ENCODE data around the gene ATP13A3. TPM values are rescaled to one million over a fixed set of nuclear protein-coding genes. Genes with fewer than 3 reads are reported as not detected.

The ATP13A3 gene
- total and polyA plus RNA-seq, 2 of the 4 experiments (the other 2 are of a cell fraction) = 48.1 to 154 TPM

DNA sequence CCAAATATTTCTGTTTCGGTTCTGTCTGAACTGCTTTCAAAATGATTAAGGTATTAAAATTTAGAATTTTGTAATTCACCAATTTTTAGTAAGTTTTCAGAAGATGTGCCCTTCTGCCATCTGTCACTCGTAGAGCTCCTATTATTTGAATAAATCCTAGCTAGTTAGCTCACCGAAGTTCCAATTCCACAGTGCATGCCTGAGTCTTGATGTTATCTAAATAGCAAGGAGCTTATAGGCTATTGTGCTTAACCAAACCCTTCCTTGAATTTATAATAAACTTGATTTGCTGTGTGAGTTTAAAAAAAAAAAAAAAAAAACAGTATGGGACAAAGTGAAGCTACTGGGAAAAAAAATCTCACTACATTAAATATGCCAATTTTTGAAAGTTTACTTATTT lies 18.7 kb downstream of the ATP13A3 start:
- TF ChIP-seq POLR2A (IDR thresholded peaks at IDR 0.05; ENCODE audit: low read depth, low read length) = no peak
- no peak for TF ChIP-seq MAZ (IDR thresholded peaks at IDR 0.05; ENCODE audit: borderline replicate concordance, low read depth, low read length)
- TF ChIP-seq MXI1 (IDR thresholded peaks at IDR 0.05; ENCODE audit: borderline replicate concordance, low read depth, low read length) = no peak
- no peak for TF ChIP-seq BHLHE40 (IDR thresholded peaks at IDR 0.05; ENCODE audit: low read depth, low read length)
- TF ChIP-seq CEBPB (IDR thresholded peaks at IDR 0.05; ENCODE audit: low read depth, low read length) = no peak
- TF ChIP-seq, protein P1, sequence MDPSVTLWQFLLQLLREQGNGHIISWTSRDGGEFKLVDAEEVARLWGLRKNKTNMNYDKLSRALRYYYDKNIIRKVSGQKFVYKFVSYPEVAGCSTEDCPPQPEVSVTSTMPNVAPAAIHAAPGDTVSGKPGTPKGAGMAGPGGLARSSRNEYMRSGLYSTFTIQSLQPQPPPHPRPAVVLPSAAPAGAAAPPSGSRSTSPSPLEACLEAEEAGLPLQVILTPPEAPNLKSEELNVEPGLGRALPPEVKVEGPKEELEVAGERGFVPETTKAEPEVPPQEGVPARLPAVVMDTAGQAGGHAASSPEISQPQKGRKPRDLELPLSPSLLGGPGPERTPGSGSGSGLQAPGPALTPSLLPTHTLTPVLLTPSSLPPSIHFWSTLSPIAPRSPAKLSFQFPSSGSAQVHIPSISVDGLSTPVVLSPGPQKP (IDR thresholded peaks at IDR 0.05; ENCODE audit: borderline replicate concordance, low read depth, low read length) = no peak
- no peak for TF ChIP-seq RAD21 (IDR thresholded peaks at IDR 0.05; ENCODE audit: low read length)
- no peak for TF ChIP-seq MAFK (IDR thresholded peaks at IDR 0.05; ENCODE audit: low read depth, low read length)
- no peak for TF ChIP-seq RCOR1 (IDR thresholded peaks at IDR 0.05; ENCODE audit: insufficient replicate concordance, low read length)
- TF ChIP-seq, protein P2, sequence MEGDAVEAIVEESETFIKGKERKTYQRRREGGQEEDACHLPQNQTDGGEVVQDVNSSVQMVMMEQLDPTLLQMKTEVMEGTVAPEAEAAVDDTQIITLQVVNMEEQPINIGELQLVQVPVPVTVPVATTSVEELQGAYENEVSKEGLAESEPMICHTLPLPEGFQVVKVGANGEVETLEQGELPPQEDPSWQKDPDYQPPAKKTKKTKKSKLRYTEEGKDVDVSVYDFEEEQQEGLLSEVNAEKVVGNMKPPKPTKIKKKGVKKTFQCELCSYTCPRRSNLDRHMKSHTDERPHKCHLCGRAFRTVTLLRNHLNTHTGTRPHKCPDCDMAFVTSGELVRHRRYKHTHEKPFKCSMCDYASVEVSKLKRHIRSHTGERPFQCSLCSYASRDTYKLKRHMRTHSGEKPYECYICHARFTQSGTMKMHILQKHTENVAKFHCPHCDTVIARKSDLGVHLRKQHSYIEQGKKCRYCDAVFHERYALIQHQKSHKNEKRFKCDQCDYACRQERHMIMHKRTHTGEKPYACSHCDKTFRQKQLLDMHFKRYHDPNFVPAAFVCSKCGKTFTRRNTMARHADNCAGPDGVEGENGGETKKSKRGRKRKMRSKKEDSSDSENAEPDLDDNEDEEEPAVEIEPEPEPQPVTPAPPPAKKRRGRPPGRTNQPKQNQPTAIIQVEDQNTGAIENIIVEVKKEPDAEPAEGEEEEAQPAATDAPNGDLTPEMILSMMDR (conservative IDR thresholded peaks at IDR 0.05; ENCODE audit: low read depth, low read length) = no peak
- TF ChIP-seq SMC3 (IDR thresholded peaks at IDR 0.05; ENCODE audit: low read depth, low read length) = no peak
- TF ChIP-seq FOS (IDR thresholded peaks at IDR 0.05; ENCODE audit: low read depth, low read length) = no peak
- TF ChIP-seq NFE2L2 (IDR thresholded peaks at IDR 0.05; ENCODE audit: low read depth, low read length) = no peak
- TF ChIP-seq RFX5 (IDR thresholded peaks at IDR 0.05; ENCODE audit: low read depth, low read length) = no peak
- TF ChIP-seq CHD1 (IDR thresholded peaks at IDR 0.05; ENCODE audit: low read depth, low read length) = no peak
- H4K5ac ChIP-seq (ENCODE audit: low read depth, low read length) = no peak overlapping the region
- no peak overlapping the region for H3K9ac ChIP-seq (ENCODE audit: low read depth, low read length)
- H2AK9ac ChIP-seq (replicated peaks; ENCODE audit: low read depth, low read length, poor library complexity) = no peak overlapping the region
- BruUV-seq (replicated peaks) = no TSS peak
- H3K14ac ChIP-seq (replicated peaks; ENCODE audit: low read depth, low read length) = no peak overlapping the region
- no peak for ATAC-seq (ENCODE audit: low read depth)
- peaks cover 13% of the 10 kb centered on the region for H3K9me1 ChIP-seq (ENCODE audit: insufficient read depth, low read length)
- no peak overlapping the region for H4K8ac ChIP-seq (ENCODE audit: low read depth in 2 of 2, low read length in 2 of 2)
- dilution Hi-C loops (cut with HindIII; ENCODE audit: low sequenced_read_pairs, unreplicated experiment) (no loop called here), in situ Hi-C loops (cut with MboI; ENCODE audit: low sequenced_read_pairs) (no loop called here), intact Hi-C loops (cut with micrococcal nuclease) (no loop called here)
- H4K20me1 ChIP-seq (ENCODE audit: insufficient read depth, low read length) = peaks cover 79% of the 10 kb centered on the region
- no peak overlapping the region for H3K23ac ChIP-seq (ENCODE audit: low read depth, low read length)
- peak; percentile 48 for DNase-seq
- no peak overlapping the region for H3K18ac ChIP-seq (ENCODE audit: low read depth, low read length)
- H2AK5ac ChIP-seq (ENCODE audit: low read depth, low read length) = no peak overlapping the region
- CTCF ChIA-PET = interaction anchor here (1.0 kb wide), 1 partner anchor 126 kb away, joined by 5 read pairs; no protein-coding TSS in a partner anchor
- POLR2A ChIA-PET (ENCODE audit: unreplicated experiment) = no interaction called here
- H3K79me1 ChIP-seq (ENCODE audit: low read depth in 1 of 2, low read length in 2 of 2) = peaks cover 0 to 48% of the 10 kb centered on the region in 2 experiments; a peak in 3 of 4 replicates
- no peak overlapping the region for H2BK15ac ChIP-seq (ENCODE audit: low read depth, low read length)
- H3K27me3 ChIP-seq (ENCODE audit: control insufficient read depth, insufficient read depth, low read length) = no peaks in the 10 kb centered on the region
- H4K91ac ChIP-seq (ENCODE audit: insufficient read depth, low read depth, low read length) = no peak overlapping the region
- no peaks in the 10 kb centered on the region for H3K36me3 ChIP-seq (ENCODE audit: control insufficient read depth, insufficient read depth, low read length)
- H2BK5ac ChIP-seq (ENCODE audit: low read depth, low read length, poor library complexity, severe bottlenecking) = no peak overlapping the region
- H3K9me3 ChIP-seq (ENCODE audit: control insufficient read depth, insufficient read depth, low read length) = no peaks in the 10 kb centered on the region
- no peak overlapping the region for H3K4ac ChIP-seq (ENCODE audit: low read depth, low read length)
- H2BK120ac ChIP-seq (ENCODE audit: low read depth, low read length) = no peak overlapping the region
- H2BK20ac ChIP-seq (ENCODE audit: low read depth, low read length) = no peak overlapping the region
- no peak overlapping the region for H2AFZ ChIP-seq (replicated peaks; ENCODE audit: low read length, poor library complexity)
- WGBS, 2 experiments (ENCODE audit: extremely low coverage in 2 of 2, insufficient read length in 1 of 2) = no CpG with 5 or more reads among the region's 3 CpGs
- peaks cover 13% of the 10 kb centered on the region for H3K4me1 ChIP-seq (ENCODE audit: control insufficient read depth, insufficient read depth, low read length)
- no peak overlapping the region for H3K4me2 ChIP-seq (ENCODE audit: low read depth, low read length)
- H3K27ac ChIP-seq (ENCODE audit: insufficient read depth, low read length) = no peak overlapping the region
- H3K56ac ChIP-seq (ENCODE audit: extremely low read depth, insufficient read depth, low read length) = no peak overlapping the region
- no peak overlapping the region for H3K4me3 ChIP-seq (ENCODE audit: insufficient read depth, low read depth, low read length)

Measured in IMR-90 (cell line).